ENCODE data around the gene SMIM41. TPM values are rescaled to one million over a fixed set of nuclear protein-coding genes. Genes with fewer than 3 reads are reported as not detected.
A peak's percentile ranks its signal among the peaks of the same experiment; 100 is the strongest.

The SMIM41 gene
- polyA plus RNA-seq, 2 of the 4 experiments (the other 2 are of a cell fraction) = not detected

GRCh38 chr12:52147367-52147963 lies 68.0 kb downstream of the SMIM41 start (continued):
- TF ChIP-seq POLR2A (IDR thresholded peaks at IDR 0.05; ENCODE audit: low read length) (no peak), HOXB5 (CRISPR knock-in tag; IDR thresholded peaks at IDR 0.05) (peak; percentile 97), ATOH8 (CRISPR knock-in tag; IDR thresholded peaks at IDR 0.05; ENCODE audit: low read depth) (peak; percentile 94), KDM5A (IDR thresholded peaks at IDR 0.05) (no peak), BHLHE40 (IDR thresholded peaks at IDR 0.05; ENCODE audit: low read depth, low read length) (no peak), EHF (CRISPR knock-in tag; IDR thresholded peaks at IDR 0.05) (peak; percentile 97; the same call in 1 of the 2 replicates), HES2 (IDR thresholded peaks at IDR 0.05) (0 out of 2 replicates have a peak, but pooled peaks have one; percentile 17), HEYL (CRISPR knock-in tag; IDR thresholded peaks at IDR 0.05) (peak; percentile 92; the same call in 1 of the 2 replicates), JUNB (IDR thresholded peaks at IDR 0.05) (peak; percentile 97), NR3C1 (IDR thresholded peaks at IDR 0.05) (no peak; the same call in 2 of the 3 replicates), E2F6 (IDR thresholded peaks at IDR 0.05; ENCODE audit: borderline replicate concordance, low read depth) (no peak; the same call in 1 of the 2 replicates), RFX5 (IDR thresholded peaks at IDR 0.05) (peak; percentile 23; the same call in 1 of the 2 replicates), EP300 (IDR thresholded peaks at IDR 0.05) (peak; percentile 97 to 99), NFE2L2 (conservative IDR thresholded peaks at IDR 0.05; ENCODE audit: low read length) (peak; percentile 29; the same call in 1 of the 2 replicates), FOSB (CRISPR knock-in tag; IDR thresholded peaks at IDR 0.05) (peak; percentile 95), HOXA7 (CRISPR knock-in tag; IDR thresholded peaks at IDR 0.05) (no peak; the same call in none of the 2 replicates), PHF8 (IDR thresholded peaks at IDR 0.05; ENCODE audit: borderline replicate concordance, low read depth) (no peak), ZC3H11A (IDR thresholded peaks at IDR 0.05) (no peak), USF2 (IDR thresholded peaks at IDR 0.05) (peak; percentile 10; the same call in 1 of the 2 replicates), EHMT2 (IDR thresholded peaks at IDR 0.05; ENCODE audit: low read depth) (no peak), ZFP36 (IDR thresholded peaks at IDR 0.05; ENCODE audit: borderline replicate concordance, partially characterized antibody) (no peak), TFCP2L1 (CRISPR knock-in tag; IDR thresholded peaks at IDR 0.05) (peak; percentile 7; the same call in 1 of the 2 replicates), SMC3 (IDR thresholded peaks at IDR 0.05) (peak; percentile 29; the same call in 2 of the 3 replicates), RAD21 (conservative IDR thresholded peaks at IDR 0.05 in 1 of 2, IDR thresholded peaks at IDR 0.05 in 1 of 2) (peak in 1 of 2 experiments; percentile 42; a peak in 3 of 5 replicates), RNF2 (IDR thresholded peaks at IDR 0.05; ENCODE audit: borderline replicate concordance, low read depth) (no peak), ZNF302 (CRISPR knock-in tag; IDR thresholded peaks at IDR 0.05) (peak; percentile 96), ZSCAN20 (CRISPR knock-in tag; IDR thresholded peaks at IDR 0.05) (peak; percentile 85; the same call in 1 of the 2 replicates)

GRCh38 chr12:52147964-52148463 lies 68.5 kb downstream of the SMIM41 start:
- peaks cover 98% of the 10 kb centered on the region for H3K4me1 ChIP-seq
- no peak overlapping the region for H3K4me3 ChIP-seq
- POLR2A ChIA-PET = interaction anchor here (0.8 to 3.7 kb wide), 25 partner anchors 44 to 833 kb away, joined by 3 to 75 read pairs (median 6); partner anchors contain the start of genes KRT7, KRT8 and KRT80
- CTCF ChIA-PET = interaction anchor here (0.7 to 19.3 kb wide), 24 partner anchors 8 to 831 kb away, joined by 3 to 833 read pairs (median 4); partner anchors contain the start of gene KRT7
- DNase-seq (ENCODE audit: low read depth in 1 of 2, low spot score in 1 of 2) = peak in 1 of 2 experiments; percentile 87
- H3K9me3 ChIP-seq = no peaks in the 10 kb centered on the region
- 0% methylated on average over 9 of the region's 10 CpGs for WGBS (ENCODE audit: missing lambda C conversion rate)
- ATAC-seq = peak; percentile 8 to 18
- peak; percentile 51 for FAIRE-seq
- H3K27ac ChIP-seq = peak overlapping the region; percentile 100
- H3K4me2 ChIP-seq = peak overlapping the region; percentile 74
- TF ChIP-seq KDM1A (IDR thresholded peaks at IDR 0.05; ENCODE audit: low read depth) (no peak), MAZ (IDR thresholded peaks at IDR 0.05; ENCODE audit: borderline replicate concordance, low read depth, low read length) (no peak), CTCF (IDR thresholded peaks at IDR 0.05) (no peak), HMGXB4 (CRISPR knock-in tag; IDR thresholded peaks at IDR 0.05; ENCODE audit: borderline replicate concordance) (peak; percentile 93)
